NCI-H2081 treated with DMSO at 0.1 percent for 48 hours (cell line): ENCODE results near the gene ID4.

Experiments used
- DNase-seq: peaks from one replicate; lab custom pipeline; 2025; lab: John Stamatoyannopoulos, UW

The ID4 gene

GRCh38 chr6:19860235-19860877, 23.2 kb downstream of the ID4 start:
- no peak for DNase-seq

GRCh38 chr6:19864285-19864684, 27.1 kb downstream of the ID4 start:
- DNase-seq: no peak

GRCh38 chr6:19865178-19865577, 28.0 kb downstream of the ID4 start:
- peak; percentile 67 for DNase-seq

- no peak for DNase-seq
These were observed 29.2 kb downstream of the ID4 start for GRCh38 chr6:19866173-19866984.

- no peak for DNase-seq
These were observed 29.9 kb downstream of the ID4 start for GRCh38 chr6:19866985-19867627.

- no peak for DNase-seq
These were observed 32.3 kb downstream of the ID4 start for GRCh38 chr6:19869464-19869863.

GRCh38 chr6:19870322-19870721, 33.2 kb downstream of the ID4 start:
- no peak for DNase-seq

GRCh38 chr6:19873031-19873430, 35.9 kb downstream of the ID4 start:
- DNase-seq: no peak

GRCh38 chr6:19876672-19877071, 39.5 kb downstream of the ID4 start:
- no peak for DNase-seq

- no peak for DNase-seq
These were observed 42.5 kb downstream of the ID4 start for GRCh38 chr6:19879663-19880062.

- no peak for DNase-seq
These were observed 42.9 kb downstream of the ID4 start for GRCh38 chr6:19880066-19880465.

- no peak for DNase-seq
These were observed 54.3 kb downstream of the ID4 start for GRCh38 chr6:19891451-19891850.
